ENCODE data around the gene NAA80. TPM values are rescaled to one million over a fixed set of nuclear protein-coding genes. Genes with fewer than 3 reads are reported as not detected.
A peak's percentile ranks its signal among the peaks of the same experiment; 100 is the strongest.

Gene NAA80
- total RNA-seq, 1 donor from 2014 or later: 38.8 TPM

GRCh38 chr3:50303013-50303815, 4.0 kb upstream of the NAA80 start, which contains the start of gene HYAL1:
TSS of gene HYAL1 (minus strand) at chr3:50303574. CDS start at chr3:50302956, 618 bp downstream.
- peak within 1 kb of the TSS; percentile 17 to 33 for H3K4me3 ChIP-seq
- no peaks in the 10 kb centered on the region for H3K9me3 ChIP-seq
- no peaks in the 10 kb centered on the region for H3K36me3 ChIP-seq
- H3K27me3 ChIP-seq: no peaks in the 10 kb centered on the region
- H3K27ac ChIP-seq: peak within 1 kb of the TSS; percentile 17 to 38
- TF ChIP-seq, protein P1, sequence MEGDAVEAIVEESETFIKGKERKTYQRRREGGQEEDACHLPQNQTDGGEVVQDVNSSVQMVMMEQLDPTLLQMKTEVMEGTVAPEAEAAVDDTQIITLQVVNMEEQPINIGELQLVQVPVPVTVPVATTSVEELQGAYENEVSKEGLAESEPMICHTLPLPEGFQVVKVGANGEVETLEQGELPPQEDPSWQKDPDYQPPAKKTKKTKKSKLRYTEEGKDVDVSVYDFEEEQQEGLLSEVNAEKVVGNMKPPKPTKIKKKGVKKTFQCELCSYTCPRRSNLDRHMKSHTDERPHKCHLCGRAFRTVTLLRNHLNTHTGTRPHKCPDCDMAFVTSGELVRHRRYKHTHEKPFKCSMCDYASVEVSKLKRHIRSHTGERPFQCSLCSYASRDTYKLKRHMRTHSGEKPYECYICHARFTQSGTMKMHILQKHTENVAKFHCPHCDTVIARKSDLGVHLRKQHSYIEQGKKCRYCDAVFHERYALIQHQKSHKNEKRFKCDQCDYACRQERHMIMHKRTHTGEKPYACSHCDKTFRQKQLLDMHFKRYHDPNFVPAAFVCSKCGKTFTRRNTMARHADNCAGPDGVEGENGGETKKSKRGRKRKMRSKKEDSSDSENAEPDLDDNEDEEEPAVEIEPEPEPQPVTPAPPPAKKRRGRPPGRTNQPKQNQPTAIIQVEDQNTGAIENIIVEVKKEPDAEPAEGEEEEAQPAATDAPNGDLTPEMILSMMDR (IDR thresholded peaks at IDR 0.05): no peak
- intact Hi-C loops (cut with DNase I): no loop called here
- H3K4me1 ChIP-seq: peaks cover 13 to 16% of the 10 kb centered on the region in 2 donors
- DNase-seq (ENCODE audit: low spot score in 2 of 2): no peak

GRCh38 chr3:50302095-50303012, 3.1 kb upstream of the NAA80 start:
- Histone ChIP-seq H3K36me3 (no peaks in the 10 kb centered on the region), H3K4me1 (peaks cover 13 to 19% of the 10 kb centered on the region in 2 donors), H3K9me3 (no peaks in the 10 kb centered on the region), H3K4me3 (peak overlapping the region in 1 of 2 donors; percentile 17), H3K27me3 (no peaks in the 10 kb centered on the region), H3K27ac (peak overlapping the region in 1 of 2 donors; percentile 38)
- intact Hi-C loops (cut with DNase I): no loop called here
- DNase-seq (ENCODE audit: low spot score in 2 of 2): no peak
- TF ChIP-seq, protein P1 (IDR thresholded peaks at IDR 0.05): no peak

- peak overlapping the region; percentile 77 to 78 for H3K27ac ChIP-seq
- intact Hi-C loops (cut with DNase I): no loop called here
- TF ChIP-seq, protein P1 (IDR thresholded peaks at IDR 0.05): no peak
These were observed 1.6 kb upstream of the NAA80 start for GRCh38 chr3:50300681-50301254.

GRCh38 chr3:50299929-50300680, 900 bp upstream of the NAA80 start:
- Histone ChIP-seq H3K4me3 (peak overlapping the region; percentile 43 to 89), H3K27ac (peak overlapping the region; percentile 77 to 78), H3K4me1 (peaks cover 13 to 19% of the 10 kb centered on the region in 2 donors), H3K36me3 (peaks cover 0 to 10% of the 10 kb centered on the region in 2 donors), H3K27me3 (no peaks in the 10 kb centered on the region), H3K9me3 (no peaks in the 10 kb centered on the region)
- intact Hi-C loops (cut with DNase I): loop anchor here (1.0 to 2.0 kb wide), 2 partner anchors 21 to 35 kb away; no protein-coding TSS in a partner anchor
- DNase-seq (ENCODE audit: low spot score in 2 of 2): no peak
- TF ChIP-seq, protein P1 (IDR thresholded peaks at IDR 0.05): no peak

More at GRCh38 chr3:50300681-50301254, 1.6 kb upstream of the NAA80 start:
- no peaks in the 10 kb centered on the region for H3K27me3 ChIP-seq
- H3K4me1 ChIP-seq: peaks cover 13 to 19% of the 10 kb centered on the region in 2 donors
- H3K9me3 ChIP-seq: no peaks in the 10 kb centered on the region
- H3K36me3 ChIP-seq: peaks cover 0 to 10% of the 10 kb centered on the region in 2 donors
- no peak for DNase-seq (ENCODE audit: low spot score in 2 of 2)
- H3K4me3 ChIP-seq: peak overlapping the region in 1 of 2 donors; percentile 89

- intact Hi-C loops (cut with DNase I): loop anchor here (1.0 to 2.0 kb wide), 2 partner anchors 22 to 35 kb away; no protein-coding TSS in a partner anchor
- no peaks in the 10 kb centered on the region for H3K27me3 ChIP-seq
- H3K4me3 ChIP-seq: peak overlapping the region; percentile 43 to 89
- peaks cover 0 to 10% of the 10 kb centered on the region in 2 donors for H3K36me3 ChIP-seq
- H3K9me3 ChIP-seq: no peaks in the 10 kb centered on the region
- TF ChIP-seq, protein P1 (IDR thresholded peaks at IDR 0.05): no peak
- H3K4me1 ChIP-seq: peaks cover 13 to 19% of the 10 kb centered on the region in 2 donors
- DNase-seq (ENCODE audit: low spot score in 2 of 2): no peak
- H3K27ac ChIP-seq: peak overlapping the region; percentile 77 to 78
These were observed 378 bp upstream of the NAA80 start for GRCh38 chr3:50299638-50299928.
